Measurements from ENCODE around the gene CDH23.

DNA sequence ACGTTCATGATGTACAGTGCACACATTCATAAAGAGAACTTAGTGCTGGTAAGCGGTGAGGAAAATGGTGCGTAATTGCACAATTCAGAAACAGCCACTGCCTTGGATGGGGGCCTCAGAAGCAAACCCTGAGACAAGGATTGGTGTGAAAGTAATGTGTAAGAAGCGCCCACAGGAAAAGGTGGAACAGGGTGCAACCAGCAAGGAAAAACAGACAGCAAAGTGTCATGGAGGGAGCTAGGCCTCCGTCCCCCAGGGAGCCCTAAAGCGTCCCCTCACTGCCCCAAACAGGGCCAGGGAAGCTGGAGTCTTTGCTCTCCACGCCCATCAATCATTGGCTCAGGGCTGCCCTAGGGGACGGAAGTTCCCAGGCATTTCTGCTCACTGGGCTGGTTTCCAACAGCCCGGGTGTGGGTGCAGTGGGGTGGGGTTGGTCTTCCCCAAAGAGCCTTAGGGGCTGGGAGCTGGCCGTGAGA, 332.5 kb downstream of the CDH23 start:
- TF ChIP-seq, protein P1, sequence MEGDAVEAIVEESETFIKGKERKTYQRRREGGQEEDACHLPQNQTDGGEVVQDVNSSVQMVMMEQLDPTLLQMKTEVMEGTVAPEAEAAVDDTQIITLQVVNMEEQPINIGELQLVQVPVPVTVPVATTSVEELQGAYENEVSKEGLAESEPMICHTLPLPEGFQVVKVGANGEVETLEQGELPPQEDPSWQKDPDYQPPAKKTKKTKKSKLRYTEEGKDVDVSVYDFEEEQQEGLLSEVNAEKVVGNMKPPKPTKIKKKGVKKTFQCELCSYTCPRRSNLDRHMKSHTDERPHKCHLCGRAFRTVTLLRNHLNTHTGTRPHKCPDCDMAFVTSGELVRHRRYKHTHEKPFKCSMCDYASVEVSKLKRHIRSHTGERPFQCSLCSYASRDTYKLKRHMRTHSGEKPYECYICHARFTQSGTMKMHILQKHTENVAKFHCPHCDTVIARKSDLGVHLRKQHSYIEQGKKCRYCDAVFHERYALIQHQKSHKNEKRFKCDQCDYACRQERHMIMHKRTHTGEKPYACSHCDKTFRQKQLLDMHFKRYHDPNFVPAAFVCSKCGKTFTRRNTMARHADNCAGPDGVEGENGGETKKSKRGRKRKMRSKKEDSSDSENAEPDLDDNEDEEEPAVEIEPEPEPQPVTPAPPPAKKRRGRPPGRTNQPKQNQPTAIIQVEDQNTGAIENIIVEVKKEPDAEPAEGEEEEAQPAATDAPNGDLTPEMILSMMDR (IDR thresholded peaks at IDR 0.05): no peak
- no peak for TF ChIP-seq ZFX (IDR thresholded peaks at IDR 0.05; ENCODE audit: borderline replicate concordance)

All from 22Rv1 (cell line).